Measurements from ENCODE around the gene MEPCE. TPM values are rescaled to one million over a fixed set of nuclear protein-coding genes. Genes with fewer than 3 reads are reported as not detected.

The MEPCE gene
- total and polyA plus RNA-seq, 10 donors = 31.4 to 82.2 (median 59.0) TPM

DNA sequence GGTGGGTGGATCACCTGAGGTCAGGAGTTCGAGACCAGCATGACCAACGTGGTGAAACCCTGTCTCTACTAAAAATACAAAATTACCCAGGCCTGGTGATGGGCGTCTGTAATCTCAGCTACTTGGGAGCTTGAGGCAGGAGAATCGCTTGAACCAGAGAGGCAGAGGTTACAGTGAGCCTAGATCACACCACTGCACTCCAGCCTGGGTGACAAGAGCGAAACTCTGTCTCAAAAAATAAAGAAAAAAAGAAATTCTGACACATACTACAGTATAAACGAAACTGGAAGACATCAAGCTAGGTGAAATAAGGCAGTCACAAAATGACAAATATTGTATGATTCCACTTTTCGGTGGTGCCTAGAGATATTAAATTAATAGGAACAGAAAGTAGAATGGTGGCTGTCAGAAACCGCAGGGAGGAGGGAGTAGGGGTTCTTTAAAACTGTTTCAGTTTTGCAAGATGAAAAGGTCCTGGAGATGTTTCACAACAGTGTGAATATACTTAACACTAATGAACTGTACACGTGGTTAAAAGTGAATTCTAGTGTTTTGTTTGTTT, 33.1 kb upstream of the MEPCE start:
- intact Hi-C loops (cut with DNase I; ENCODE audit: low total_unique reads) = no loop called here
- Histone ChIP-seq H3K4me1 (peaks cover 0 to 59% (median 31%) of the 10 kb centered on the region in 6 donors), H3K36me3 (peaks cover 0 to 31% (median 0%) of the 10 kb centered on the region in 6 donors), H3K4me3 (peak overlapping the region in 1 of 8 donors; percentile 0), H3K27me3 (replicated peaks in 1 of 7) (no peaks in the 10 kb centered on the region), H3K9me3 (no peaks in the 10 kb centered on the region), H3K27ac (peak overlapping the region; percentile 15 to 86 (median 80))
- WGBS, 5 donors = 40 to 48% (median 43%) methylated on average over 9 of the region's 9 CpGs
- DNase-seq = no peak
- TF ChIP-seq POLR2A (IDR thresholded peaks at IDR 0.05) (no peak), POLR2AphosphoS5 (IDR thresholded peaks at IDR 0.05) (no peak)
- TF ChIP-seq, protein P1, sequence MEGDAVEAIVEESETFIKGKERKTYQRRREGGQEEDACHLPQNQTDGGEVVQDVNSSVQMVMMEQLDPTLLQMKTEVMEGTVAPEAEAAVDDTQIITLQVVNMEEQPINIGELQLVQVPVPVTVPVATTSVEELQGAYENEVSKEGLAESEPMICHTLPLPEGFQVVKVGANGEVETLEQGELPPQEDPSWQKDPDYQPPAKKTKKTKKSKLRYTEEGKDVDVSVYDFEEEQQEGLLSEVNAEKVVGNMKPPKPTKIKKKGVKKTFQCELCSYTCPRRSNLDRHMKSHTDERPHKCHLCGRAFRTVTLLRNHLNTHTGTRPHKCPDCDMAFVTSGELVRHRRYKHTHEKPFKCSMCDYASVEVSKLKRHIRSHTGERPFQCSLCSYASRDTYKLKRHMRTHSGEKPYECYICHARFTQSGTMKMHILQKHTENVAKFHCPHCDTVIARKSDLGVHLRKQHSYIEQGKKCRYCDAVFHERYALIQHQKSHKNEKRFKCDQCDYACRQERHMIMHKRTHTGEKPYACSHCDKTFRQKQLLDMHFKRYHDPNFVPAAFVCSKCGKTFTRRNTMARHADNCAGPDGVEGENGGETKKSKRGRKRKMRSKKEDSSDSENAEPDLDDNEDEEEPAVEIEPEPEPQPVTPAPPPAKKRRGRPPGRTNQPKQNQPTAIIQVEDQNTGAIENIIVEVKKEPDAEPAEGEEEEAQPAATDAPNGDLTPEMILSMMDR (IDR thresholded peaks at IDR 0.05 in 8 of 11, conservative IDR thresholded peaks at IDR 0.05 in 3 of 11) = no peak

DNA sequence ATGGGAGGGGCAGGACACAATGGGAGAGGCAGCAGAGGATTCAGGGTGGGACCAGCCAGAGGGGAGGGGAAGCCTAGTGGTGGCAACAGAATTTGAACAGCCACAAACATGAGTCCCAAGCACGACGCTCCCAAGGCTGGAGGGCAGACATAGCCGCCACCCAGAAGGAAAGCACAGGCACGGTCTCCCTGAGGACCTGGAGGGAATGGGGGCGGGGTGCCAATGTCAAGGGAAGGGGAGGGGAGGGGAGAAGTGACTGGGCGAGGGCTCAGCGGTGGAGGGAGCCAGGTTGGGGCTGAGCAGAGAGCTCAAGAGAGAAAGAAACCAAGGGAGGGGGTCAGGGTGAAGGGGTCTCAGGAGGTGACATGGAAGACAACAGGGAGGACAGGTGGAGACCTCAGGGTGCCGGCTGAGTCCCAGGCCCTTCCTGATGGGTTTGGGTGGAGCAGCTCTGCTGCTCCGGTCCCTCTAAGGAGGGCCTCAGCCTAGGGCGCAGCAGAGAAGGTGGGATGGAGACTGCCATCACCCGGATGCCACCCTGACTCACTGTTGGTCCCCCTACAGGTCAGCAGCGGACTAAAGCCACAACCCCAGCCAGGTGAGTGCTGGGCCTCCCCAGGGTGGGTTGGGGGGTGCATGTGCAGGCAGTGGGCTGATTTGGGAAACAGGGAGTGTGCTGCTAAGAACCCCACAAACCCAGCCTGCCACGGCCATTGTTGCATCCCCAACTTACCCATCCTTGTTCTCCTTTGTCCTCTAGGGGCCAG, 32.1 kb upstream of the MEPCE start:
- peaks cover 0 to 56% (median 31%) of the 10 kb centered on the region in 6 donors for H3K4me1 ChIP-seq
- H3K4me3 ChIP-seq = no peak overlapping the region
- DNase-seq = peak; percentile 79
- TF ChIP-seq, protein P1 (IDR thresholded peaks at IDR 0.05 in 8 of 11, conservative IDR thresholded peaks at IDR 0.05 in 3 of 11) = no peak
- TF ChIP-seq POLR2AphosphoS5 (IDR thresholded peaks at IDR 0.05) = no peak
- no peak for TF ChIP-seq POLR2A (IDR thresholded peaks at IDR 0.05)
- peak overlapping the region in 5 of 8 donors; percentile 74 to 86 (median 85) for H3K27ac ChIP-seq
- 64 to 80% (median 74%) methylated on average over 12 to 13 of the region's 13 CpGs for WGBS, 5 donors
- H3K27me3 ChIP-seq (replicated peaks in 1 of 7) = no peaks in the 10 kb centered on the region
- H3K9me3 ChIP-seq = no peaks in the 10 kb centered on the region
- H3K36me3 ChIP-seq = peaks cover 0 to 41% (median 0%) of the 10 kb centered on the region in 6 donors
- intact Hi-C loops (cut with DNase I; ENCODE audit: low total_unique reads) = no loop called here

GRCh38 chr7:100398239-100398638, 31.4 kb upstream of the MEPCE start:
- TF ChIP-seq, protein P1 (IDR thresholded peaks at IDR 0.05 in 8 of 11, conservative IDR thresholded peaks at IDR 0.05 in 3 of 11) = no peak
- TF ChIP-seq POLR2AphosphoS5 (IDR thresholded peaks at IDR 0.05) (no peak), POLR2A (IDR thresholded peaks at IDR 0.05) (no peak)
- H3K36me3 ChIP-seq = peaks cover 0 to 41% (median 0%) of the 10 kb centered on the region in 6 donors
- intact Hi-C loops (cut with DNase I; ENCODE audit: low total_unique reads) = no loop called here
- peak overlapping the region in 1 of 8 donors; percentile 86 for H3K27ac ChIP-seq
- DNase-seq = no peak
- H3K4me3 ChIP-seq = no peak overlapping the region
- peaks cover 0 to 48% (median 29%) of the 10 kb centered on the region in 6 donors for H3K4me1 ChIP-seq
- H3K9me3 ChIP-seq = no peaks in the 10 kb centered on the region
- 52 to 85% (median 58%) methylated on average over 2 of the region's 2 CpGs for WGBS, 5 donors
- H3K27me3 ChIP-seq (replicated peaks in 1 of 7) = no peaks in the 10 kb centered on the region

GRCh38 chr7:100400041-100400440, 29.6 kb upstream of the MEPCE start:
- intact Hi-C loops (cut with DNase I; ENCODE audit: low total_unique reads) = loop anchor here (10.0 kb wide), 1 partner anchor 45 kb away; the partner anchor contains the start of gene PILRB
- no peaks in the 10 kb centered on the region for H3K9me3 ChIP-seq
- WGBS, 5 donors = 88 to 97% (median 92%) methylated on average over 3 of the region's 3 CpGs
- H3K4me1 ChIP-seq = peaks cover 0 to 39% (median 21%) of the 10 kb centered on the region in 6 donors
- DNase-seq = no peak
- no peaks in the 10 kb centered on the region for H3K27me3 ChIP-seq (replicated peaks in 1 of 7)
- TF ChIP-seq, protein P1 (IDR thresholded peaks at IDR 0.05 in 8 of 11, conservative IDR thresholded peaks at IDR 0.05 in 3 of 11) = no peak
- TF ChIP-seq POLR2A (IDR thresholded peaks at IDR 0.05) (no peak), POLR2AphosphoS5 (IDR thresholded peaks at IDR 0.05) (no peak)
- no peak overlapping the region for H3K27ac ChIP-seq
- H3K4me3 ChIP-seq = no peak overlapping the region
- peaks cover 0 to 46% (median 0%) of the 10 kb centered on the region in 6 donors for H3K36me3 ChIP-seq

All from spleen (tissue), 11 donors.